ENCODE data around the gene TSPAN2. TPM values are rescaled to one million over a fixed set of nuclear protein-coding genes. Genes with fewer than 3 reads are reported as not detected.

The TSPAN2 gene
- polyA plus RNA-seq, 1 donor from 2014 or later: 34.4 TPM

DNA sequence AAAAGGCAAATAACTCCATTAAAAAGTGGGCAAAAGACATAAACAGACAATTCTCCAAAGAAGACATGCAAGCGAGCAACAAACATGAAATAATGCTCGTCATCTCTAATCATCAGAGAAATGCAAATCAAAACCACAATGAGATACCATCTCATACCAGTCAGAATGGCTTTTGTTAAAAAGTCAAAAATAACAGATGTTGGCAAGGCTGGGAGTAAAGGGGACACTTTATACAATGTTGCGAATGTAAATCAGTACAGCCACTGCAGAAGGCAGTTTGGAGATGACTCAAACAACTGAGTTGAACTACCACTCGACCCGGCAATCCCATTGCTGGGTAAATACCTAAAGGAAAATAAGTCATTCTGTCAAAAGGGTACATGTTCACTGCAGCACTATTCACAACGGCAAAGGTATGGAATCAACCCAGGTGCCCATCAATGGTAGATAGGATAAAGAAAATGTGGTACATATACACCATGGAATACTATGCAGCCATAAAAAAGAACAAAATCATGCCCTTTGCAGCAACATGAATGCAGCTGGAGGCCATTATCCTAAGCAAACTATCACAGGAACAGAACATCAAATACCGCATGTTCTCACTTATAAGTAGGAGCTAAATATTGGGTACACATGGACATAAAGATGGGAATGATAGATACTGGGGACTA, 25.9 kb downstream of the TSPAN2 start:
- no peak for TF ChIP-seq RAD21 (conservative IDR thresholded peaks at IDR 0.05)
- TF ChIP-seq SMC3 (conservative IDR thresholded peaks at IDR 0.05; ENCODE audit: poor library complexity): no peak
- Histone ChIP-seq H3K4me3 (ENCODE audit: low read length) (no peak overlapping the region), H3K27ac (ENCODE audit: low read length) (no peak overlapping the region), H3K79me2 (replicated peaks; ENCODE audit: insufficient read depth, low read length) (no peaks in the 10 kb centered on the region), H3K27me3 (ENCODE audit: insufficient read depth, low read depth, low read length) (no peaks in the 10 kb centered on the region), H4K20me1 (ENCODE audit: insufficient read depth) (no peaks in the 10 kb centered on the region), H3K36me3 (ENCODE audit: insufficient read depth, low read length) (no peaks in the 10 kb centered on the region), H3K4me2 (ENCODE audit: low read length) (no peak overlapping the region), H3K9ac (ENCODE audit: low read length) (no peak overlapping the region), H3K9me2 (ENCODE audit: insufficient read depth, low read length) (no peaks in the 10 kb centered on the region), H3F3A (ENCODE audit: insufficient read depth, low read length, poor library complexity, severe bottlenecking) (no peaks in the 10 kb centered on the region), H3K9me3 (ENCODE audit: low read length) (no peaks in the 10 kb centered on the region), H2AFZ (ENCODE audit: low read depth, low read length) (no peak overlapping the region)

DNA sequence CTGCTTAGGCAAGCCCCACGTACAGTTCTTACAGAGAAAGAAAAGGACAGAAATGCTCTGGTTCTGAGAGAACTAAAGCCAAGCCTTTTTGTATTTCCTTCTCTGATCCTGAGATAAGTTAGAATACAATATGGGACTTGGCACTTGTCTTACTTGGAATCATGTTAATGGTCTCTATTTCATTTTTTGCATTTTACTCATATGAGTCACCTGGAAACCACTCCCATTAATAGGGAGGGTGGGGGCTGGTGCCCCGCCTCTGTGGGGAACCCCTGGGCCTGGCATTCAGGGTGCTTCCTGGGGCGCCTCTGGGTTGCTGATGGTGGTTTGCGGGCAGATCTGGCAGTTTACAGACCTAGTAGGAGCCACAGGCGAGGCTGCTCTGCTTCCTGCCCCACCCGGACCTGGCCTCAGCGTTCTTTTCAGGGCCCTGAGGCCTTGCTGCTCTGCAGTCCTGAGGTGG, 26.7 kb downstream of the TSPAN2 start:
- no peak overlapping the region for H3K9ac ChIP-seq (ENCODE audit: low read length)
- H3K9me3 ChIP-seq (ENCODE audit: low read length): no peaks in the 10 kb centered on the region
- H3K4me3 ChIP-seq (ENCODE audit: low read length): no peak overlapping the region
- H3K27ac ChIP-seq (ENCODE audit: low read length): no peak overlapping the region
- H4K20me1 ChIP-seq (ENCODE audit: insufficient read depth): no peaks in the 10 kb centered on the region
- TF ChIP-seq MXI1 (conservative IDR thresholded peaks at IDR 0.05; ENCODE audit: poor library complexity, severe bottlenecking): no peak
- TF ChIP-seq EZH2 (IDR thresholded peaks at IDR 0.05; ENCODE audit: borderline replicate concordance, insufficient read depth, low read length, poor library complexity, severe bottlenecking): no peak
- no peak for TF ChIP-seq RAD21 (conservative IDR thresholded peaks at IDR 0.05)
- TF ChIP-seq EP300 (conservative IDR thresholded peaks at IDR 0.05; ENCODE audit: poor library complexity, severe bottlenecking): no peak
- no peak for TF ChIP-seq TAF1 (IDR thresholded peaks at IDR 0.05; ENCODE audit: low read depth)
- TF ChIP-seq, protein P1, sequence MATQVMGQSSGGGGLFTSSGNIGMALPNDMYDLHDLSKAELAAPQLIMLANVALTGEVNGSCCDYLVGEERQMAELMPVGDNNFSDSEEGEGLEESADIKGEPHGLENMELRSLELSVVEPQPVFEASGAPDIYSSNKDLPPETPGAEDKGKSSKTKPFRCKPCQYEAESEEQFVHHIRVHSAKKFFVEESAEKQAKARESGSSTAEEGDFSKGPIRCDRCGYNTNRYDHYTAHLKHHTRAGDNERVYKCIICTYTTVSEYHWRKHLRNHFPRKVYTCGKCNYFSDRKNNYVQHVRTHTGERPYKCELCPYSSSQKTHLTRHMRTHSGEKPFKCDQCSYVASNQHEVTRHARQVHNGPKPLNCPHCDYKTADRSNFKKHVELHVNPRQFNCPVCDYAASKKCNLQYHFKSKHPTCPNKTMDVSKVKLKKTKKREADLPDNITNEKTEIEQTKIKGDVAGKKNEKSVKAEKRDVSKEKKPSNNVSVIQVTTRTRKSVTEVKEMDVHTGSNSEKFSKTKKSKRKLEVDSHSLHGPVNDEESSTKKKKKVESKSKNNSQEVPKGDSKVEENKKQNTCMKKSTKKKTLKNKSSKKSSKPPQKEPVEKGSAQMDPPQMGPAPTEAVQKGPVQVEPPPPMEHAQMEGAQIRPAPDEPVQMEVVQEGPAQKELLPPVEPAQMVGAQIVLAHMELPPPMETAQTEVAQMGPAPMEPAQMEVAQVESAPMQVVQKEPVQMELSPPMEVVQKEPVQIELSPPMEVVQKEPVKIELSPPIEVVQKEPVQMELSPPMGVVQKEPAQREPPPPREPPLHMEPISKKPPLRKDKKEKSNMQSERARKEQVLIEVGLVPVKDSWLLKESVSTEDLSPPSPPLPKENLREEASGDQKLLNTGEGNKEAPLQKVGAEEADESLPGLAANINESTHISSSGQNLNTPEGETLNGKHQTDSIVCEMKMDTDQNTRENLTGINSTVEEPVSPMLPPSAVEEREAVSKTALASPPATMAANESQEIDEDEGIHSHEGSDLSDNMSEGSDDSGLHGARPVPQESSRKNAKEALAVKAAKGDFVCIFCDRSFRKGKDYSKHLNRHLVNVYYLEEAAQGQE (IDR thresholded peaks at IDR 0.05; ENCODE audit: borderline replicate concordance): no peak
- no peak for TF ChIP-seq POLR2AphosphoS5 (IDR thresholded peaks at IDR 0.05)
- TF ChIP-seq, protein P2, sequence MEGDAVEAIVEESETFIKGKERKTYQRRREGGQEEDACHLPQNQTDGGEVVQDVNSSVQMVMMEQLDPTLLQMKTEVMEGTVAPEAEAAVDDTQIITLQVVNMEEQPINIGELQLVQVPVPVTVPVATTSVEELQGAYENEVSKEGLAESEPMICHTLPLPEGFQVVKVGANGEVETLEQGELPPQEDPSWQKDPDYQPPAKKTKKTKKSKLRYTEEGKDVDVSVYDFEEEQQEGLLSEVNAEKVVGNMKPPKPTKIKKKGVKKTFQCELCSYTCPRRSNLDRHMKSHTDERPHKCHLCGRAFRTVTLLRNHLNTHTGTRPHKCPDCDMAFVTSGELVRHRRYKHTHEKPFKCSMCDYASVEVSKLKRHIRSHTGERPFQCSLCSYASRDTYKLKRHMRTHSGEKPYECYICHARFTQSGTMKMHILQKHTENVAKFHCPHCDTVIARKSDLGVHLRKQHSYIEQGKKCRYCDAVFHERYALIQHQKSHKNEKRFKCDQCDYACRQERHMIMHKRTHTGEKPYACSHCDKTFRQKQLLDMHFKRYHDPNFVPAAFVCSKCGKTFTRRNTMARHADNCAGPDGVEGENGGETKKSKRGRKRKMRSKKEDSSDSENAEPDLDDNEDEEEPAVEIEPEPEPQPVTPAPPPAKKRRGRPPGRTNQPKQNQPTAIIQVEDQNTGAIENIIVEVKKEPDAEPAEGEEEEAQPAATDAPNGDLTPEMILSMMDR (IDR thresholded peaks at IDR 0.05; ENCODE audit: poor library complexity, severe bottlenecking): no peak
- TF ChIP-seq SMC3 (conservative IDR thresholded peaks at IDR 0.05; ENCODE audit: poor library complexity): no peak
- H3K9me2 ChIP-seq (ENCODE audit: insufficient read depth, low read length): no peaks in the 10 kb centered on the region
- no peak overlapping the region for H2AFZ ChIP-seq (ENCODE audit: low read depth, low read length)
- no peak overlapping the region for H3K4me2 ChIP-seq (ENCODE audit: low read length)
- H3K36me3 ChIP-seq (ENCODE audit: insufficient read depth, low read length): no peaks in the 10 kb centered on the region
- H3F3A ChIP-seq (ENCODE audit: insufficient read depth, low read length, poor library complexity, severe bottlenecking): no peaks in the 10 kb centered on the region
- H3K27me3 ChIP-seq (ENCODE audit: insufficient read depth, low read depth, low read length): no peaks in the 10 kb centered on the region
- no peaks in the 10 kb centered on the region for H3K79me2 ChIP-seq (replicated peaks; ENCODE audit: insufficient read depth, low read length)

Measured in neural cell (in vitro differentiated cells).